ENCODE measurements around the gene MRC2. TPM values are rescaled to one million over a fixed set of nuclear protein-coding genes. Genes with fewer than 3 reads are reported as not detected.

MRC2 gene
- total RNA-seq, 1 experiment from 2014 or later = 10.7 TPM

GRCh38 chr17:62712171-62712581, 84.7 kb downstream of the MRC2 start:
- Histone ChIP-seq H2AFZ (ENCODE audit: low read depth, low read length, poor library complexity, severe bottlenecking) (no peak overlapping the region), H3K79me2 (ENCODE audit: insufficient read depth, low read length) (no peaks in the 10 kb centered on the region), H3K27ac (ENCODE audit: low read depth, low read length) (no peak overlapping the region), H3K9me2 (ENCODE audit: insufficient read depth) (no peaks in the 10 kb centered on the region), H3K9ac (ENCODE audit: low read length) (no peak overlapping the region), H3K9me3 (ENCODE audit: control insufficient read depth in 1 of 2, insufficient read depth in 1 of 2, low read depth in 1 of 2, low read length in 2 of 2) (peaks cover 4 to 24% of the 10 kb centered on the region in 2 experiments; a peak in 2 of 4 replicates), H3K4me1 (ENCODE audit: control insufficient read depth in 1 of 2, insufficient read depth in 2 of 2, low read length in 2 of 2) (peaks cover 12 to 28% of the 10 kb centered on the region in 2 experiments), H3K4me3 (replicated peaks in 1 of 2; ENCODE audit: low read depth in 1 of 2, low read length in 2 of 2) (no peak overlapping the region), H3K4me2 (ENCODE audit: low read length) (no peak overlapping the region), H4K20me1 (ENCODE audit: insufficient read depth) (no peaks in the 10 kb centered on the region), H3K27me3 (ENCODE audit: insufficient read depth, low read length) (no peaks in the 10 kb centered on the region), H3K36me3 (ENCODE audit: control insufficient read depth in 1 of 2, insufficient read depth in 2 of 2, low read length in 2 of 2) (no peaks in the 10 kb centered on the region)
- ATAC-seq = no peak
- ChIA-PET CTCF (interaction anchor here (1.4 kb wide), 1 partner anchor 9 kb away, joined by 4 read pairs; no protein-coding TSS in a partner anchor), RAD21 (ENCODE audit: low non-redundant PET in 1 of 2, low total read pairs in 2 of 2, uncharacterized antibody in 2 of 2, unreplicated experiment in 2 of 2) (no interaction called here), POLR2A (no interaction called here)
- intact Hi-C loops (cut with micrococcal nuclease) = no loop called here
- TF ChIP-seq CEBPB (IDR thresholded peaks at IDR 0.05; ENCODE audit: low read depth) (no peak), ATF3 (IDR thresholded peaks at IDR 0.05) (no peak), SIN3A (IDR thresholded peaks at IDR 0.05; ENCODE audit: low read depth) (no peak), JUND (IDR thresholded peaks at IDR 0.05) (no peak), TCF7L2 (IDR thresholded peaks at IDR 0.05; ENCODE audit: borderline replicate concordance, extremely low read depth, insufficient read depth, insufficient read length) (no peak), ELF1 (IDR thresholded peaks at IDR 0.05; ENCODE audit: borderline replicate concordance, low read depth) (no peak), SRF (IDR thresholded peaks at IDR 0.05; ENCODE audit: low read depth) (no peak), MAX (IDR thresholded peaks at IDR 0.05) (no peak), FOSL1 (IDR thresholded peaks at IDR 0.05; ENCODE audit: low read depth) (no peak), SP1 (IDR thresholded peaks at IDR 0.05; ENCODE audit: low read depth) (no peak), RAD21 (IDR thresholded peaks at IDR 0.05; ENCODE audit: low read depth) (no peak), EGR1 (IDR thresholded peaks at IDR 0.05; ENCODE audit: low read depth) (no peak), ZFX (IDR thresholded peaks at IDR 0.05) (no peak), POLR2A (IDR thresholded peaks at IDR 0.05; ENCODE audit: borderline replicate concordance, extremely low read depth, insufficient read depth, insufficient read length) (no peak), CBX3 (IDR thresholded peaks at IDR 0.05; ENCODE audit: low read depth) (no peak), YY1 (IDR thresholded peaks at IDR 0.05; ENCODE audit: extremely low read depth, insufficient replicate concordance, low read depth, low read length) (no peak), ZNF274 (IDR thresholded peaks at IDR 0.05; ENCODE audit: low read depth, low read length) (no peak), EZH2phosphoT487 (IDR thresholded peaks at IDR 0.05; ENCODE audit: borderline replicate concordance) (no peak), REST (IDR thresholded peaks at IDR 0.05; ENCODE audit: low read depth) (no peak)
- no TSS peak for BruUV-seq (replicated peaks)
- DNase-seq (ENCODE audit: low read depth, low spot score) = no peak
